ENCODE data around the gene PGGT1B.

The PGGT1B gene

GRCh38 chr5:115190388-115190787 is 72.3 kb downstream of the PGGT1B start:
- no peaks in the 10 kb centered on the region for H3K36me3 Mint-ChIP-seq (ENCODE audit: low read depth)
- H3K9me3 Mint-ChIP-seq = no peaks in the 10 kb centered on the region
- no peak for DNase-seq
- peaks cover 23% of the 10 kb centered on the region for H3K27me3 Mint-ChIP-seq (ENCODE audit: low read depth, poor library complexity)
- TF ChIP-seq CTCF (IDR thresholded peaks at IDR 0.05) = no peak
- no peak overlapping the region for H3K4me3 Mint-ChIP-seq
- no peak overlapping the region for H3K27ac Mint-ChIP-seq
- H3K4me1 Mint-ChIP-seq = no peaks in the 10 kb centered on the region

GRCh38 chr5:115189866-115190265 is 72.8 kb downstream of the PGGT1B start:
- no peaks in the 10 kb centered on the region for H3K36me3 Mint-ChIP-seq (ENCODE audit: low read depth)
- no peaks in the 10 kb centered on the region for H3K4me1 Mint-ChIP-seq
- no peak overlapping the region for H3K27ac Mint-ChIP-seq
- H3K9me3 Mint-ChIP-seq = no peaks in the 10 kb centered on the region
- DNase-seq = no peak
- H3K4me3 Mint-ChIP-seq = no peak overlapping the region
- peaks cover 23% of the 10 kb centered on the region for H3K27me3 Mint-ChIP-seq (ENCODE audit: low read depth, poor library complexity)
- no peak for TF ChIP-seq CTCF (IDR thresholded peaks at IDR 0.05)

GRCh38 chr5:115186794-115187193 is 75.9 kb downstream of the PGGT1B start:
- H3K9me3 Mint-ChIP-seq = no peaks in the 10 kb centered on the region
- no peaks in the 10 kb centered on the region for H3K4me1 Mint-ChIP-seq
- H3K4me3 Mint-ChIP-seq = no peak overlapping the region
- H3K36me3 Mint-ChIP-seq (ENCODE audit: low read depth) = no peaks in the 10 kb centered on the region
- DNase-seq = no peak
- H3K27me3 Mint-ChIP-seq (ENCODE audit: low read depth, poor library complexity) = peaks cover 32% of the 10 kb centered on the region
- no peak overlapping the region for H3K27ac Mint-ChIP-seq
- no peak for TF ChIP-seq CTCF (IDR thresholded peaks at IDR 0.05)

- H3K27ac Mint-ChIP-seq = no peak overlapping the region
- no peak for DNase-seq
- no peak overlapping the region for H3K4me3 Mint-ChIP-seq
- peaks cover 17% of the 10 kb centered on the region for H3K4me1 Mint-ChIP-seq
- H3K9me3 Mint-ChIP-seq = no peaks in the 10 kb centered on the region
- no peaks in the 10 kb centered on the region for H3K36me3 Mint-ChIP-seq (ENCODE audit: low read depth)
- peaks cover 43% of the 10 kb centered on the region for H3K27me3 Mint-ChIP-seq (ENCODE audit: low read depth, poor library complexity)
- TF ChIP-seq CTCF (IDR thresholded peaks at IDR 0.05) = no peak
Measured at GRCh38 chr5:115184770-115185169, 77.9 kb downstream of the PGGT1B start.

GRCh38 chr5:115181757-115182156 is 80.9 kb downstream of the PGGT1B start:
- no peak overlapping the region for H3K27ac Mint-ChIP-seq

More at GRCh38 chr5:115181757-115182156, 80.9 kb downstream of the PGGT1B start:
- TF ChIP-seq CTCF (IDR thresholded peaks at IDR 0.05) = no peak
- H3K36me3 Mint-ChIP-seq (ENCODE audit: low read depth) = no peaks in the 10 kb centered on the region
- H3K4me3 Mint-ChIP-seq = no peak overlapping the region
- H3K4me1 Mint-ChIP-seq = peaks cover 19% of the 10 kb centered on the region
- peaks cover 64% of the 10 kb centered on the region for H3K27me3 Mint-ChIP-seq (ENCODE audit: low read depth, poor library complexity)
- H3K9me3 Mint-ChIP-seq = peaks cover 15% of the 10 kb centered on the region
- DNase-seq = no peak
